GM19328 (cell line): ENCODE data around the gene MUC3A.

Source experiments
- ATAC-seq: cut with Tn5 transposase; IDR thresholded peaks from one replicate; pipeline ENCODE4 v1.9.1; 2021; ENCODE audit warnings: mild to moderate bottlenecking, moderate library complexity; ENCODE audit not compliant: unreplicated experiment

Gene MUC3A

GRCh38 chr7:100946766-100947365, 2.5 kb upstream of the MUC3A start:
- ATAC-seq: no peak

- no peak for ATAC-seq
These were observed 1.5 kb upstream of the MUC3A start for GRCh38 chr7:100947792-100948191.

- no peak for ATAC-seq
These were observed 654 bp downstream of the MUC3A start for GRCh38 chr7:100949933-100950443.

GRCh38 chr7:100951172-100951571, 1.8 kb downstream of the MUC3A start:
- ATAC-seq: no peak

GRCh38 chr7:100951888-100952560, 2.7 kb downstream of the MUC3A start:
- ATAC-seq: no peak

- no peak for ATAC-seq
These were observed 3.3 kb downstream of the MUC3A start for GRCh38 chr7:100952641-100953040.

GRCh38 chr7:100957832-100958421, 8.6 kb downstream of the MUC3A start:
- no peak for ATAC-seq

- ATAC-seq: no peak
These were observed 10.6 kb downstream of the MUC3A start for GRCh38 chr7:100959894-100960293.

- no peak for ATAC-seq
These were observed 13.2 kb downstream of the MUC3A start for GRCh38 chr7:100962537-100962936.

- no peak for ATAC-seq
These were observed 14.1 kb downstream of the MUC3A start for GRCh38 chr7:100963386-100963785.

- no peak for ATAC-seq
These were observed 14.5 kb downstream of the MUC3A start for GRCh38 chr7:100963874-100964273.

GRCh38 chr7:100964630-100965029, 15.3 kb downstream of the MUC3A start:
- no peak for ATAC-seq

- no peak for ATAC-seq
These were observed 15.8 kb downstream of the MUC3A start for GRCh38 chr7:100965045-100965722.

- ATAC-seq: peak; percentile 51
These were observed 16.6 kb downstream of the MUC3A start for GRCh38 chr7:100965723-100966541.

- peak; percentile 24 for ATAC-seq
These were observed 17.4 kb downstream of the MUC3A start for GRCh38 chr7:100966542-100967291.

GRCh38 chr7:100967292-100967863, 18.0 kb downstream of the MUC3A start:
- ATAC-seq: no peak

GRCh38 chr7:100968031-100968430, 18.7 kb downstream of the MUC3A start:
- ATAC-seq: no peak

- no peak for ATAC-seq
These were observed 19.3 kb downstream of the MUC3A start for GRCh38 chr7:100968650-100969049.

- no peak for ATAC-seq
These were observed 19.8 kb downstream of the MUC3A start, which contains the start of gene MUC12 for GRCh38 chr7:100969066-100969615. TSS of gene MUC12 (plus strand) at chr7:100969565. CDS start at chr7:100969623, 58 bp downstream.
